Bladder microvascular endothelial cell (primary cell): Measurements from ENCODE around the gene STRAP. TPM values are rescaled to one million over a fixed set of nuclear protein-coding genes. Genes with fewer than 3 reads are reported as not detected.

Experiments used
- total RNA-seq: library from RNA; depleted of rRNA; stranded (reverse); fragments of >200 nt; gene quantifications from 2 replicates; pipeline ENCODE4 v1.2.3, GENCODE V29; 2014

STRAP gene
- total RNA-seq = 46.8 and 75.7 TPM in 2 replicates

GRCh38 chr12:15882118-15882971 is at the start of gene STRAP:
STRAP (plus strand) TSS chr12:15882387; CDS start chr12:15882708, 321 bp downstream.

GRCh38 chr12:15910864-15911721 is 28.9 kb downstream of the STRAP start, which contains the start of gene DERA:
DERA (plus strand) TSS chr12:15911332; CDS start chr12:15911384, 52 bp downstream.

Other genes with a start within 250 kb of the STRAP start
- gene EPS8, start 93.0 kb upstream of the STRAP start, total RNA-seq = 10.1 and 15.1 TPM in 2 replicates
- gene DERA, start 28.9 kb downstream of the STRAP start, total RNA-seq = 46.6 and 57.3 TPM in 2 replicates